Breast epithelium (tissue), 3 donors: ENCODE results near the gene CDK5R2.

Source experiments
- CTCF ChIP-seq, 3 donors: fragments of 450-650 bp; IDR thresholded peaks; one replicate each; pipeline ENCODE4 v1.5.1; 2016 to 2017; ENCODE audit warnings: antibody characterized with exemption in 3 of 3, mild to moderate bottlenecking in 3 of 3, moderate library complexity in 3 of 3
- POLR2A ChIP-seq: fragments of 450-650 bp; IDR thresholded peaks from one replicate; pipeline ENCODE4 v1.6.1; 2016; ENCODE audit warnings: antibody characterized with exemption, mild to moderate bottlenecking, moderate library complexity

GRCh38 chr2:218982586-218983262 is 23.3 kb downstream of the CDK5R2 start:
- TF ChIP-seq CTCF (IDR thresholded peaks at IDR 0.05) (no peak), POLR2A (no peak)
